ENCODE measurements around the gene PALM. TPM values are rescaled to one million over a fixed set of nuclear protein-coding genes. Genes with fewer than 3 reads are reported as not detected.

PALM gene
- total and polyA plus RNA-seq, 2 experiments from 2014 or later, result 22.1 to 27.2 TPM

- Histone ChIP-seq H2AFZ (no peak overlapping the region), H4K20me1 (ENCODE audit: insufficient read depth, poor library complexity, severe bottlenecking) (no peaks in the 10 kb centered on the region), H3K4me3 (no peak overlapping the region), H3K36me3 (replicated peaks; ENCODE audit: insufficient read depth, low read depth) (no peaks in the 10 kb centered on the region), H3K4me1 (ENCODE audit: insufficient read depth) (peaks cover 10% of the 10 kb centered on the region), H3K27ac (no peak overlapping the region), H3K9me3 (ENCODE audit: low read depth) (no peaks in the 10 kb centered on the region), H3K27me3 (no peaks in the 10 kb centered on the region), H3K9me2 (replicated peaks; ENCODE audit: insufficient read depth) (no peaks in the 10 kb centered on the region), H3K4me2 (no peak overlapping the region), H3K79me2 (no peaks in the 10 kb centered on the region)
- 81% methylated on average over 9 of the region's 9 CpGs for WGBS (ENCODE audit: low lambda C conversion rate, missing lambda C conversion rate)
- DNase-seq (ENCODE audit: low spot score), result no peak
- TF ChIP-seq CTCF (IDR thresholded peaks at IDR 0.05; ENCODE audit: poor library complexity) (no peak), EZH2phosphoT487 (IDR thresholded peaks at IDR 0.05; ENCODE audit: low read depth, severe bottlenecking, unreplicated experiment) (no peak), EZH2 (IDR thresholded peaks at IDR 0.05; ENCODE audit: borderline replicate concordance) (no peak)
Measured at GRCh38 chr19:670609-671075, 38.1 kb upstream of the PALM start.

DNA sequence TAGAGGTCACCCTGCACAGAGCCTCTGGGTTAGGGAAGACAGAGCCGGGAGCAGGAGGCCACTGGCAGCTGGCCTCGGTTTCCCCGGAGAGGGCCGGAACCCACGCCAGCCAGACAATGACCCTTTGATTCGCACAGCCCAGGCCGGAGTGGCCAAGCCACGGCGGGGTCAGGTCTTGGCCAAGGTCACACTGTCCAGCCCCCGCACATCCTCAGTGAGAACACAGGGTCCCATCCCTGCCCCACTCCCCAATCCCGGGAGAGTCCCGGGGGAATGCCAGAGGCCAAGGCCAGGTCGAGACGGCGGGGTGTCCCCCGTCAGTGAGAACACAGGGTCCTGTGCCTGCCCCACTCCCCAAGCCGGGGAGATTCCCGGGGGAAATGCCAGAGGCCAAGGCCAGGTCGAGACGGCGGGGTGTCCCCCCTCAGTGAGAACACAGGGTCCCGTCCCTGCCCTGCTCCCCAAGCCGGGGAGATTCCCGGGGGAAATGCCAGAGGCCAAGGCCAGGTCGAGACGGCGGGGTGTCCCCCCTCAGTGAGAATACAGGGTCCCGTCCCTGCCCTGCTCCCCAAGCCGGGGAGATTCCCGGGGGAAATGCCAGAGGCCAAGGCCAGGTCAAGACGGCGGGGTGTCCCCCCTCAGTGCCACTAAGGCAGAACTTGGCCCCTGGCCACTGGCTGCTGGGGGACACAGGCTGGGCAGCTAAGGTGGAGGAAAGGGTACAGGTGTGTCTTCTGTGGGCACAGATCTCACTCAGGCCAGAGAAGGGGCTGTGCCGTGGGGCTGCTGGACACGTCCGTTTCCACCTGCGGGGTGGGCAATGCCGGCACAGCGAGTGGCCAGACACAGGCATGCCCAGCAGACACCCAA is 34.2 kb upstream of the PALM start:
- DNase-seq (ENCODE audit: low spot score), result peak; percentile 8
- Histone ChIP-seq H2AFZ (no peak overlapping the region), H3K9me2 (replicated peaks; ENCODE audit: insufficient read depth) (no peaks in the 10 kb centered on the region), H3K4me1 (ENCODE audit: insufficient read depth) (peaks cover 36% of the 10 kb centered on the region), H3K27me3 (no peaks in the 10 kb centered on the region), H3K27ac (peak overlapping the region; percentile 99), H3K4me3 (no peak overlapping the region), H3K79me2 (peaks cover 24% of the 10 kb centered on the region), H3K4me2 (no peak overlapping the region), H3K36me3 (replicated peaks; ENCODE audit: insufficient read depth, low read depth) (no peaks in the 10 kb centered on the region), H3K9me3 (ENCODE audit: low read depth) (no peaks in the 10 kb centered on the region), H4K20me1 (ENCODE audit: insufficient read depth, poor library complexity, severe bottlenecking) (no peaks in the 10 kb centered on the region)
- 88% methylated on average over 27 of the region's 38 CpGs for WGBS (ENCODE audit: low lambda C conversion rate, missing lambda C conversion rate)
- TF ChIP-seq CTCF (IDR thresholded peaks at IDR 0.05; ENCODE audit: poor library complexity) (no peak), EZH2 (IDR thresholded peaks at IDR 0.05; ENCODE audit: borderline replicate concordance) (no peak), EZH2phosphoT487 (IDR thresholded peaks at IDR 0.05; ENCODE audit: low read depth, severe bottlenecking, unreplicated experiment) (no peak)

- WGBS (ENCODE audit: low lambda C conversion rate, missing lambda C conversion rate), result 80% methylated on average over 2 of the region's 31 CpGs
- Histone ChIP-seq H3K9me3 (ENCODE audit: low read depth) (no peaks in the 10 kb centered on the region), H3K4me2 (peak overlapping the region; percentile 97), H3K4me1 (ENCODE audit: insufficient read depth) (peaks cover 37% of the 10 kb centered on the region), H4K20me1 (ENCODE audit: insufficient read depth, poor library complexity, severe bottlenecking) (no peaks in the 10 kb centered on the region), H3K27me3 (no peaks in the 10 kb centered on the region), H3K36me3 (replicated peaks; ENCODE audit: insufficient read depth, low read depth) (no peaks in the 10 kb centered on the region), H3K27ac (peak overlapping the region; percentile 99), H2AFZ (no peak overlapping the region), H3K79me2 (peaks cover 25% of the 10 kb centered on the region), H3K4me3 (no peak overlapping the region), H3K9me2 (replicated peaks; ENCODE audit: insufficient read depth) (no peaks in the 10 kb centered on the region)
- DNase-seq (ENCODE audit: low spot score), result no peak
- no peak for TF ChIP-seq CTCF (IDR thresholded peaks at IDR 0.05; ENCODE audit: poor library complexity)
- no peak for TF ChIP-seq EZH2phosphoT487 (IDR thresholded peaks at IDR 0.05; ENCODE audit: low read depth, severe bottlenecking, unreplicated experiment)
- no peak for TF ChIP-seq EZH2 (IDR thresholded peaks at IDR 0.05; ENCODE audit: borderline replicate concordance)
Measured at GRCh38 chr19:676007-676338, 32.8 kb upstream of the PALM start.
